ENCODE data around the gene C9orf50. TPM values are rescaled to one million over a fixed set of nuclear protein-coding genes. Genes with fewer than 3 reads are reported as not detected.

C9orf50 gene
- total RNA-seq, 1 donor from 2014 or later, result 0.56 TPM

GRCh38 chr9:129627556-129628440 lies 6.9 kb upstream of the C9orf50 start:
- DNase-seq, result peak; percentile 74
- H3K4me1 Mint-ChIP-seq (ENCODE audit: low read depth, unreplicated experiment), result peaks cover 52% of the 10 kb centered on the region
- H3K4me3 Mint-ChIP-seq (ENCODE audit: unreplicated experiment), result peak overlapping the region; percentile 94
- no peaks in the 10 kb centered on the region for H3K36me3 Mint-ChIP-seq (ENCODE audit: unreplicated experiment)
- H3K27me3 Mint-ChIP-seq (ENCODE audit: unreplicated experiment), result peaks cover 19% of the 10 kb centered on the region
- H3K9me3 Mint-ChIP-seq (ENCODE audit: unreplicated experiment), result peaks cover 13% of the 10 kb centered on the region
- H3K27ac Mint-ChIP-seq (ENCODE audit: unreplicated experiment), result peak overlapping the region; percentile 98
- no peak for TF ChIP-seq CTCF (IDR thresholded peaks at IDR 0.05; ENCODE audit: partially characterized antibody, unreplicated experiment)

GRCh38 chr9:129626625-129627284 lies 5.9 kb upstream of the C9orf50 start:
- TF ChIP-seq CTCF (IDR thresholded peaks at IDR 0.05; ENCODE audit: partially characterized antibody, unreplicated experiment), result no peak
- peaks cover 13% of the 10 kb centered on the region for H3K9me3 Mint-ChIP-seq (ENCODE audit: unreplicated experiment)
- H3K4me3 Mint-ChIP-seq (ENCODE audit: unreplicated experiment), result peak overlapping the region; percentile 94
- no peaks in the 10 kb centered on the region for H3K36me3 Mint-ChIP-seq (ENCODE audit: unreplicated experiment)
- peaks cover 16% of the 10 kb centered on the region for H3K27me3 Mint-ChIP-seq (ENCODE audit: unreplicated experiment)
- H3K4me1 Mint-ChIP-seq (ENCODE audit: low read depth, unreplicated experiment), result peaks cover 49% of the 10 kb centered on the region
- H3K27ac Mint-ChIP-seq (ENCODE audit: unreplicated experiment), result peak overlapping the region; percentile 98
- no peak for DNase-seq

- Mint-ChIP-seq H3K4me3 (ENCODE audit: unreplicated experiment) (peak within 1 kb of the TSS; percentile 94), H3K4me1 (ENCODE audit: low read depth, unreplicated experiment) (peaks cover 46% of the 10 kb centered on the region), H3K27me3 (ENCODE audit: unreplicated experiment) (peaks cover 13% of the 10 kb centered on the region), H3K36me3 (ENCODE audit: unreplicated experiment) (no peaks in the 10 kb centered on the region), H3K27ac (ENCODE audit: unreplicated experiment) (peak within 1 kb of the TSS; percentile 98), H3K9me3 (ENCODE audit: unreplicated experiment) (peaks cover 13% of the 10 kb centered on the region)
- TF ChIP-seq CTCF (IDR thresholded peaks at IDR 0.05; ENCODE audit: partially characterized antibody, unreplicated experiment), result no peak
- DNase-seq, result peak; percentile 89
These were observed 5.3 kb upstream of the C9orf50 start, which contains the start of gene NTMT1 for GRCh38 chr9:129626079-129626624. Gene NTMT1, plus strand, starts transcription at chr9:129626163. Its CDS starts 6,541 bp downstream, at chr9:129632704.

GRCh38 chr9:129624947-129625346 lies 4.0 kb upstream of the C9orf50 start:
- Mint-ChIP-seq H3K9me3 (ENCODE audit: unreplicated experiment) (peaks cover 17% of the 10 kb centered on the region), H3K4me1 (ENCODE audit: low read depth, unreplicated experiment) (peaks cover 38% of the 10 kb centered on the region), H3K27me3 (ENCODE audit: unreplicated experiment) (peaks cover 13% of the 10 kb centered on the region)

More at GRCh38 chr9:129624947-129625346, 4.0 kb upstream of the C9orf50 start:
- no peak for DNase-seq
- Mint-ChIP-seq H3K4me3 (ENCODE audit: unreplicated experiment) (peak overlapping the region; percentile 65), H3K27ac (ENCODE audit: unreplicated experiment) (no peak overlapping the region), H3K36me3 (ENCODE audit: unreplicated experiment) (no peaks in the 10 kb centered on the region)
- TF ChIP-seq CTCF (IDR thresholded peaks at IDR 0.05; ENCODE audit: partially characterized antibody, unreplicated experiment), result no peak
